Mesendoderm (in vitro differentiated cells): ENCODE measurements around the gene AKR1B1.

ENCODE experiments used
- DNase-seq: peaks from one replicate; pipeline ENCODE4 v3.0.0; 2013
- H2AK5ac ChIP-seq: 2 replicates; pipeline ENCODE4 v1.6.1; 2013; ENCODE audit warnings: low read length, inconsistent platforms
- H2BK120ac ChIP-seq: 2 replicates; pipeline ENCODE4 v1.6.1; 2013; ENCODE audit warnings: low read depth, mild to moderate bottlenecking, low read length, moderate library complexity, mixed read lengths
- H2BK15ac ChIP-seq: replicated peaks from 2 replicates; pipeline ENCODE4 v1.6.1; 2013; ENCODE audit warnings: low read depth, mild to moderate bottlenecking, moderate library complexity
- H2BK5ac ChIP-seq: 2 replicates; pipeline ENCODE4 v1.6.1; 2013; ENCODE audit warnings: low read length, inconsistent platforms
- H3K18ac ChIP-seq: 2 replicates; pipeline ENCODE4 v1.6.1; 2013; ENCODE audit warnings: mild to moderate bottlenecking, low read length, mixed read lengths
- H3K23ac ChIP-seq: one replicate; pipeline ENCODE4 v1.6.1; 2013; ENCODE audit warnings: low read length
- H3K27ac ChIP-seq: 2 replicates; pipeline ENCODE4 v1.5.1; 2013; ENCODE audit warnings: low read depth, mild to moderate bottlenecking, inconsistent platforms, low read length, moderate library complexity
- H3K27me3 ChIP-seq: 2 replicates; pipeline ENCODE4 v1.6.1; 2013; ENCODE audit warnings: low read length, control low read depth, mild to moderate bottlenecking, inconsistent platforms; ENCODE audit not compliant: insufficient read depth, poor library complexity
- H3K36me3 ChIP-seq: 2 replicates; pipeline ENCODE4 v1.6.1; 2013; ENCODE audit warnings: low read length, inconsistent platforms; ENCODE audit not compliant: control insufficient read depth, insufficient read depth
- H3K4ac ChIP-seq: one replicate; pipeline ENCODE4 v1.6.1; 2013; ENCODE audit warnings: low read depth, mild to moderate bottlenecking, low read length, moderate library complexity
- H3K4me1 ChIP-seq: 2 replicates; pipeline ENCODE4 v1.6.1; 2013; ENCODE audit warnings: low read depth, low read length, inconsistent platforms; ENCODE audit not compliant: control insufficient read depth
- H3K4me2 ChIP-seq: 2 replicates; pipeline ENCODE4 v1.6.1; 2013; ENCODE audit warnings: low read length
- H3K4me3 ChIP-seq: 2 replicates; pipeline ENCODE4 v1.5.1; 2013; ENCODE audit warnings: mild to moderate bottlenecking, low read length
- H3K56ac ChIP-seq: one replicate; pipeline ENCODE4 v1.6.1; 2013; ENCODE audit warnings: low read length
- H3K79me1 ChIP-seq: 2 replicates; pipeline ENCODE4 v1.6.1; 2013; ENCODE audit warnings: low read length, inconsistent platforms
- H3K79me2 ChIP-seq: 2 replicates; pipeline ENCODE4 v1.6.1; 2013; ENCODE audit warnings: mild to moderate bottlenecking, low read length; ENCODE audit not compliant: control insufficient read depth, insufficient read depth
- H3K9ac ChIP-seq: 2 replicates; pipeline ENCODE4 v1.6.1; 2013; ENCODE audit warnings: low read length, inconsistent platforms
- H4K5ac ChIP-seq: one replicate; pipeline ENCODE4 v1.6.1; 2013; ENCODE audit warnings: low read length
- H4K8ac ChIP-seq: one replicate; pipeline ENCODE4 v1.6.1; 2013; ENCODE audit warnings: low read depth, mild to moderate bottlenecking, control low read depth, low read length, moderate library complexity
- whole genome bisulfite sequencing: extraction: QIAGEN DNeasy Blood & Tissue Kit; methylation state at CpG from one replicate; pipeline ENCODE4 v1.1.7; 2013; ENCODE audit warnings: low lambda C conversion rate, missing lambda C conversion rate; ENCODE audit not compliant: insufficient coverage; ENCODE audit errors: extremely low coverage; 5-methylcytosine and 5-hydroxymethylcytosine counted together

The AKR1B1 gene

GRCh38 chr7:134440067-134440466 lies 18.8 kb downstream of the AKR1B1 start:
- no peak overlapping the region for H2BK15ac ChIP-seq
- H3K4ac ChIP-seq = no peak overlapping the region
- no peak overlapping the region for H3K4me3 ChIP-seq
- DNase-seq = no peak
- H3K18ac ChIP-seq = no peak overlapping the region
- no peak overlapping the region for H3K56ac ChIP-seq
- H2BK5ac ChIP-seq = no peak overlapping the region
- no peak overlapping the region for H3K4me2 ChIP-seq
- H4K5ac ChIP-seq = no peak overlapping the region
- H3K27me3 ChIP-seq = no peaks in the 10 kb centered on the region
- no peak overlapping the region for H3K9ac ChIP-seq
- no peak overlapping the region for H2BK120ac ChIP-seq
- WGBS = no CpG with 5 or more reads among the region's 8 CpGs
- no peak overlapping the region for H4K8ac ChIP-seq
- H3K23ac ChIP-seq = no peak overlapping the region
- no peak overlapping the region for H3K27ac ChIP-seq
- H3K4me1 ChIP-seq = no peaks in the 10 kb centered on the region
- no peaks in the 10 kb centered on the region for H3K79me2 ChIP-seq
- peaks cover 5% of the 10 kb centered on the region for H3K36me3 ChIP-seq
- H3K79me1 ChIP-seq = no peaks in the 10 kb centered on the region
- H2AK5ac ChIP-seq = no peak overlapping the region

- Histone ChIP-seq H4K5ac (no peak overlapping the region), H2AK5ac (no peak overlapping the region), H3K36me3 (peaks cover 3% of the 10 kb centered on the region), H2BK5ac (no peak overlapping the region), H3K79me2 (no peaks in the 10 kb centered on the region), H3K23ac (no peak overlapping the region), H3K4ac (no peak overlapping the region), H3K56ac (no peak overlapping the region), H3K27ac (no peak overlapping the region), H2BK120ac (no peak overlapping the region), H3K18ac (no peak overlapping the region), H3K9ac (no peak overlapping the region), H3K4me2 (no peak overlapping the region), H3K4me1 (no peaks in the 10 kb centered on the region), H4K8ac (no peak overlapping the region), H3K4me3 (no peak overlapping the region), H3K79me1 (no peaks in the 10 kb centered on the region), H2BK15ac (no peak overlapping the region), H3K27me3 (no peaks in the 10 kb centered on the region)
- no CpG with 5 or more reads among the region's 4 CpGs for WGBS
- DNase-seq = no peak
These were observed 20.0 kb downstream of the AKR1B1 start for GRCh38 chr7:134438946-134439345.

- Histone ChIP-seq H3K4me2 (no peak overlapping the region), H2BK15ac (no peak overlapping the region), H2BK120ac (no peak overlapping the region), H3K4me3 (no peak overlapping the region), H3K4ac (no peak overlapping the region), H3K9ac (no peak overlapping the region), H3K79me2 (no peaks in the 10 kb centered on the region), H3K79me1 (no peaks in the 10 kb centered on the region), H3K18ac (no peak overlapping the region), H3K27me3 (no peaks in the 10 kb centered on the region), H3K56ac (no peak overlapping the region), H3K23ac (no peak overlapping the region), H3K4me1 (no peaks in the 10 kb centered on the region), H3K27ac (no peak overlapping the region), H2AK5ac (no peak overlapping the region), H4K8ac (no peak overlapping the region), H4K5ac (no peak overlapping the region), H3K36me3 (no peaks in the 10 kb centered on the region), H2BK5ac (no peak overlapping the region)
- DNase-seq = no peak
- WGBS = no CpG with 5 or more reads among the region's 12 CpGs
These were observed 23.6 kb downstream of the AKR1B1 start for GRCh38 chr7:134435161-134435920.

- Histone ChIP-seq H4K5ac (no peak overlapping the region), H3K18ac (no peak overlapping the region), H3K27me3 (no peaks in the 10 kb centered on the region), H3K36me3 (no peaks in the 10 kb centered on the region), H4K8ac (no peak overlapping the region), H3K79me2 (no peaks in the 10 kb centered on the region), H2BK5ac (no peak overlapping the region), H3K4me2 (no peak overlapping the region), H2AK5ac (no peak overlapping the region), H3K4me1 (no peaks in the 10 kb centered on the region), H2BK15ac (no peak overlapping the region), H3K27ac (no peak overlapping the region), H3K4me3 (no peak overlapping the region), H3K79me1 (no peaks in the 10 kb centered on the region), H3K23ac (no peak overlapping the region), H3K4ac (no peak overlapping the region), H2BK120ac (no peak overlapping the region), H3K9ac (no peak overlapping the region), H3K56ac (no peak overlapping the region)
- no peak for DNase-seq
- WGBS = no CpG with 5 or more reads among the region's 5 CpGs
These were observed 24.2 kb downstream of the AKR1B1 start for GRCh38 chr7:134434701-134435100.

- H3K23ac ChIP-seq = no peak overlapping the region
- DNase-seq = no peak
- H3K56ac ChIP-seq = no peak overlapping the region
- no peak overlapping the region for H2BK5ac ChIP-seq
- H3K27ac ChIP-seq = no peak overlapping the region
- no peaks in the 10 kb centered on the region for H3K36me3 ChIP-seq
- H3K79me2 ChIP-seq = no peaks in the 10 kb centered on the region
- no peak overlapping the region for H4K5ac ChIP-seq
- H3K18ac ChIP-seq = no peak overlapping the region
- H3K4ac ChIP-seq = no peak overlapping the region
- H2BK120ac ChIP-seq = no peak overlapping the region
- H2AK5ac ChIP-seq = no peak overlapping the region
- no CpG with 5 or more reads among the region's 4 CpGs for WGBS
- no peaks in the 10 kb centered on the region for H3K27me3 ChIP-seq
- no peak overlapping the region for H4K8ac ChIP-seq
- H3K4me1 ChIP-seq = no peaks in the 10 kb centered on the region
- no peak overlapping the region for H2BK15ac ChIP-seq
- H3K9ac ChIP-seq = no peak overlapping the region
- H3K4me2 ChIP-seq = no peak overlapping the region
- H3K79me1 ChIP-seq = no peaks in the 10 kb centered on the region
- H3K4me3 ChIP-seq = no peak overlapping the region
These were observed 25.5 kb downstream of the AKR1B1 start for GRCh38 chr7:134433430-134433829.
